GM21381 (cell line): ENCODE data around the gene FASTKD2.
"Not testable (repeated sequence)": the region's sequence is repeated elsewhere in the genome, so short reads cannot be mapped to it uniquely, and the experiment has no call there.

ENCODE experiments used
- ATAC-seq: cut with Tn5 transposase; IDR thresholded peaks from one replicate; pipeline ENCODE4 v1.9.1; 2021; ENCODE audit warnings: mild to moderate bottlenecking, moderate library complexity; ENCODE audit not compliant: unreplicated experiment

Gene FASTKD2

DNA sequence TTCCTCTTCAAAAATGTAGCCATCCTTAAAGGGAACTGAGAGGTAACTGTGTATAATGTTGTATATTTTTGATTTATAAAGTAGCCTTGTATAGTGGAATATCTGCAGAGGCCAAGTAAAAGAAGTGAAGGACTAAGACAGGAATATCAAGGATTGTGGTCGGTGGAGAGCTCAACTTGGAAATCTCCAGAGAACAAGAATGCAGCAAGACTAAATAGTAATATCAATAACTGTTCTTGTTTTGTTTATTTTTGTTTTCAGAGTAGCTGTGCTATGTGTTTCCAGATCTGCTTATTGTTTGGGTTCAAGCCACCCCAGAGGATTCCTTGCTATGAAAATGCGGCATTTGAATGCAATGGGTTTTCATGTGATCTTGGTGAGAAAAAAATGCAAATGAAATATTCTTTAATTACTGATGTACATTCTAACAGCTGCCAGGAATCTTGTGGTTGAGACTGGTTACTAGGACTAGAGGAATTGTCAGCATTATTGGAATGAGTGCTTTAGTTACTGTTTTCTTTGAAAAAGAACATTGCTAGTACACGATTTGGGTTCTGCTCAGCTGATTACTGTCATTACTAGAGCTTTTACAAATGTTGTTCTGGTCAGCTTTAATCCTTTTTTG is 25.0 kb downstream of the FASTKD2 start:
- no peak for ATAC-seq

- ATAC-seq = no peak
Observed at GRCh38 chr2:206792645-206793044, 27.2 kb downstream of the FASTKD2 start.

DNA sequence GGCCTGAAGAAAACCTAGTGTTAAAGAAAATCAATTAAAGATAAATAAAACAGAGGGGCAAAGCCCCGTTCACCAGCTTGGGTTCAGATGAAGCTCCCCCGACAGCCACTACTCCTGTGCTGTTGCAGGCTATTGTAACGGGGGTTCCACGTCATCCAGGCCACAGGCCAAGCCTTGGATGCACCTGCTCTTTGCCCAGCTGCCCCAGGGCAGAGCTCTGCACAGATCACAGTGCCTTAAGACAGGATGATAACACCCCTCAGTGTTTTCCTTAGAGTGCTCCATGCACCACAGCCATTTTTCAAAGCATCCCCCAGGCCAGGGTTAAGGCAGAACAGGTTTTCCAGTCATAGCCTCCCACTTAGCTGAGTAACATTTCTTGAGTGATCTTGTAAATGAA is 32.0 kb downstream of the FASTKD2 start:
- no peak for ATAC-seq

- ATAC-seq = no peak
Observed at GRCh38 chr2:206798000-206798399, 32.6 kb downstream of the FASTKD2 start.

GRCh38 chr2:206799083-206799482 is 33.7 kb downstream of the FASTKD2 start:
- ATAC-seq = no peak

- ATAC-seq = peak; percentile 57
Observed at GRCh38 chr2:206800506-206801417, 35.4 kb downstream of the FASTKD2 start.

- no peak for ATAC-seq
Observed at GRCh38 chr2:206801418-206802189, 36.2 kb downstream of the FASTKD2 start.

DNA sequence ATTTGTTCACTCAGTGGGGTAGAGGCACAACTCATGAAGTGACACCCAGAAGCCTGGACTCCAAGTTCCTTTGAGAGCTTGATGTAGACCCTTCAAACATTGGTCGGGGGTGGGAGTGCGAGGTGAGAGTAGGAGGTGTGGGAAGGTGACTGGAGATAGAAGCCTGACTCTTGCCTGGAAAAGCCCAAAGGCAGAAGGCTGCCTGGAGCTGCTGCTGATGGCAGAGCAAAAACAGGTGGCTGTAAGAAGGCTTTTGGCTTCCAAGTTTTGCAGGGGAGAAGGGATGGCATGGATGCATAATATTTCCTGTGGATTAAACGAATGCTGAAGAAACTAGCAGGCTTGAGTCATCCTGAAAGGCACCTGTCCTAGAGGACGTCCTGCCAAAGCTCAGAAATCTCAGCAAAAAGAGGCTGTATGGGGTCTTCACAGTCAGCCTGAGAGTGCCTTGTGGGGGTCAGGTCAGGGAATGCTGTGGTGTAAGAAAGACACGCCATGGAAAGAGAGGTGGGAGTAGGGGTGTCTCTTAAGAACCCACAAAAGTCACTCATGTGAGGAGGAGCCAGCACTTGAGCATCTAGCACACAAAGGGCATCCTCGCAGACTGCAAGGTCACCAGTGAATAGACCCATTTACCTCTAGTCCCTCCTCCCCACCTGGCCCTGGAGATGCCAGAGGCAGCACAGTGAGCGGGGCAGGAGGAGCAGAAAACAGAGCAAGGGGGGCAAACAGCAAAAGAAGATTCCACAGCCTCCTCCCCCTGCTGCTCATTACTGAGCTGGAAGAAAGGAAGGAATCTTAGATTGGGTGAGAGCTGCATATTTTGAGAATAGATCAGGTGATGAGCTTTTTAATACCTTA is 37.5 kb downstream of the FASTKD2 start:
- no peak for ATAC-seq

GRCh38 chr2:206804326-206804725 is 38.9 kb downstream of the FASTKD2 start:
- no peak for ATAC-seq

DNA sequence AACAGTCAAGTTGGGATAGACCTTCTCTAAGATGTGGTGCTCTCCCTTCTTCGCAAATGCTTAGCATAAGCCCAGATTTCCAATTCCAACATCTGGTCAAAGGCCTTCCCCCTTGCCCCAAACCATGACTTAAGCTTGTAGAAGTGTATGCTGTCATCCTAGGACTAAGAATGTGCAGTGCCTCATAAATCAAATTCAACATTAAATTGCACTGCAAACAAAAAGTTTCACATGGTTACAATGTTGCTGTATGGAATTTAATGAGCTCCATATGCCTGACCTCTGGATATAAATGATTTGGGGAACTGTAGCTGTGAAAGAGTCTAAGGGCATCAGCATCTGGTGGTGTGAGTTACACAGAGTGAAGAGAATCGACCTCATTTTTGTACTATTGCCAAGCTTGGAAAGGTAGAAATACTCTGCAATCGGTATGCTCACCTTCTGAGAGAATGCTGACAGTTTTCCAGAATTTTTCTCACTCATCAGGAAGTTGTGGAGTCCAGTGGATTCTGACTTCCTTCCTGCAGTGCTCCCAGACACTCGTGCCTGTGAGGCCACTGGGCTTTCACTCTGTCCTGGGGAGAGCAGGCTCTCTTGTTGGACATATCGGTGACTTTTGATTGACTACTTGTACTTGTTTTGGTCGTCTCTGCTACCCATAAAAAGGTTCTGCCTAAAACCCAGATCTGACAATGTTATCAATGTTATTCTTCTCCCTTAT is 40.6 kb downstream of the FASTKD2 start:
- no peak for ATAC-seq

DNA sequence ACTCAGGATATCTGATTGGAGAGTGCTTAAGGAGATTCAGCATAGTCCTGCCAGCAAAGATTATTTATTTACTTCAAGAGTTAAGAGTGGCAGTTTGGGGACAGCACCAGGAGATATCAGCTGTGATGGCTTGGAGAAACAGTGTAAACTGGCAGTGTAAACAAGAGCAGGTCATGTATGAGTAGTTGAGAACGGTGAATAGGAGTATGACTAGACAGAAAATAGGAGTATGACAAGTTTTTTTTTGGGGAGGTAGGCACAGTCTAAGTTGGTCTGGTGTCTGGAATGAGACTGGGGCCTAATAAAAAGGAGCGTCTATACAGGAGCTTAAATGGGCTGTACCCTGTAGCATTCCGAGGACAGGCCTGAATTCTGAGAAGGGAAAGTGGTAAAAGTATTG is 42.2 kb downstream of the FASTKD2 start:
- not testable (repeated sequence) for ATAC-seq

DNA sequence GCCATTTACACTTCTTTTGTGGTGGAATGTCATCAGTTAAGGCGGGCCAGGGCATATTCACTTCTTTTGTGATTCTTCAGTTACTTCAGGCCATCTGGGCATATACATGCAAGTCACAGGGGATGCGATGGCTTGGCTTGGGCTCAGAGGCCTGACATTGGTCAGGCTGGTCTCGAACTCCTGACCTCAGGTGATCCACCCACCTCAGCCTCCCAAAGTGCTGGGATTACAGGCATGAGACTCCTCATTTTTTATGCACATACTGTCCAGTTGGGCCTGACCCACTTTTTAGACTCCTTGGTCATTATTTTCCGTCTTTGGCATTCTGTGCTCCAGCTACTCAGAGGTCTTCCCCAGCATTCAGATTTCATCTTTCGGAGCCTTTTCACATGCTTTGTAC is 47.1 kb downstream of the FASTKD2 start:
- ATAC-seq = not testable (repeated sequence)

GRCh38 chr2:206814498-206814897 is 49.1 kb downstream of the FASTKD2 start:
- no peak for ATAC-seq

DNA sequence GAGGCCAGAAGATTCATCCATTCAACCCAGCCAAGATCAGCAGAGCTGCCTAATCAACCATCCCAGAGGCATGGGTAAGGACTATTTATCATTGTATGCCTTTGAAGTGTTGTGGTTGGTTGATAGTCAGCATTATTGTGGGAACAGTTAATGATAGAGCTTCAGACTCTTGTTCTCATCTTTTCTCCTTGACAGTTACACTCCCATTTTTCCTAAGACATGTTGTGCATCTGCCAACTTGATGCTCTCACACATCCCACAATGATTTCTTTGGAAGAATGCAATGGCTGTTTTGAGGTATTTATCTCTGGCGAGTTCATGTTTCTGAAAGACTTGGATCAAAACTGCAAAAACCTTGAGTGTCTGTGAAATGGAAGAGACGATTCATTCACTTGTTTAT is 55.4 kb downstream of the FASTKD2 start:
- no peak for ATAC-seq

- no peak for ATAC-seq
Observed at GRCh38 chr2:206823178-206823577, 57.8 kb downstream of the FASTKD2 start.

DNA sequence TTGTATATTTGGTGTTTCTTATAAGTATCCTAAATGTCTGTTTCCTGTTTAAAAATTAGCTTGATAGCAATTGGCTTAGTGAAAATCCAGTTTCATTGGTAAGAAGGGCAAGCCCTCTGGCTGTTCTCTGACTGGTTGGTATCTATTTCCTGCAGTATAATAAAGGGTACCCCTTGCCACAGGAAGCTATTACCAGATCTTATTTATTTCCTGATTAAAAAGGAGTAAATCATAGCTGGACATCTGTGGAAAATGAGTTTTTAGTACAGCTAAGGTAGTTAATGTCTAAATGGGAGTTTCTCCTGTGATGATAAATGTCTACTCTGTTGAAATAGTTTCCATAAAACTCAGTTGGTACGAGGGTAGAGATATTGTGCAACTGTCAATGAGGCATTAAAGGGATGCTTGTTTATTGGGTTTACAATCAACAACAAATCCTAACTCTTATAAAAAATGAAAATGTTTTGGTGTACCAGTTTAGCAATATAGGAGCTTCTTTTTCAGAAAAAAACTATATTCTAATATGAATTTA is 58.7 kb downstream of the FASTKD2 start:
- ATAC-seq = no peak

DNA sequence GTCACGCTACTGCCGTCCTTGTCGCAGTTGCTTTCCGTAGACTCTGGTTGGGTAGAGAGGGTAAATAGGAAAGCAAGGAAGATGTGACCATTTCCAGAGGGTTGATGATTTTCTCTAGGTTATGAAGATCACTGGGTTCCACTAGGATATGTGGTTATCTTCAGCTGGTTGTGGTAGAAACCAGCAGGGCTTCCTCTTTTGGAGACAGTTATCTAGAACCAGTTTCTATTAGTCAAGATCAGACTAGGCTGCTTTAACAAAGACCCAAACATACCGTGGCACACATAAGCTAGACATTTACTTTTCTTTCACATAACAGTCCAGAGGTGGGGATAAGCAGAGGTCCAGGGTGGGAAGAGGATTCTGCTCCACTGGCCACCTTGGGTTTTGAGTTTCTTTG is 59.6 kb downstream of the FASTKD2 start:
- no peak for ATAC-seq

DNA sequence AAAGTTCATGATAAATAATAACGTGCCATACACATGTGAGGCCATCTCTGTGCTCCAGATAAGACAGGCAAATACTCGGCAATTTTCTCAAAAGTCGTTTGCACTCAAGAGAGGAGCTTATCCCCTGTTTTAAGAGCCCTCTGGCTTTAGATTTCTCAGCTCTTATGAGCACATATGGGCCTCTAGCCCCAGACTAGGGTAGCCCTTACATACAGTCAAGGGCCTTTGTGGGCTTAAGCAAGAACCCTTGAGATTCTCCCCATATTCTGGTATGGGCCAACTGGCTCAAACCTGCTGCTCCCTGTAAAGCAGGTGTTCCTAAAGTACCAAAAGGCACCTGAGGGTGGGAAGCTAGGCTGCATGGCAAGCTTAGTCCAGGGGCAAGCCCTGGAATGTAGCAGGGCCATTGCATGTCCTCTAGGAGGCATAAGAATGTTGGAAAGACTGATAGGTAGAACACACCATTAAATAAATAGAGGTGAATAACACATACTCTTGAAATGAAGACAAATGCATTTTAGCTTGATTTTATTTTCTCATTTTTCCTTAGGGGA is 66.1 kb downstream of the FASTKD2 start:
- no peak for ATAC-seq

GRCh38 chr2:206832873-206833272 is 67.5 kb downstream of the FASTKD2 start:
- no peak for ATAC-seq
